Stimulated activated CD8-positive, alpha-beta memory T cell treated with anti-CD3 and anti-CD28 coated beads, Interleukin-4, amount 100 ng/mL, for 4 hours (primary cell): ENCODE measurements around the gene MGP.

Experiments
- DNase-seq, 2 donors: peaks; one replicate each; pipeline ENCODE4 v3.0.0-alpha.2; 2020; ENCODE audit warnings: low read depth in 2 of 2, low spot score in 1 of 2

Gene MGP

GRCh38 chr12:14885718-14886221, at the start of gene MGP:
MGP (minus strand) TSS chr12:14885854; CDS start chr12:14885791, 63 bp downstream.
- DNase-seq, result no peak

GRCh38 chr12:14935031-14935430, 49.4 kb upstream of the MGP start:
- DNase-seq, result no peak

GRCh38 chr12:14934511-14934910, 48.9 kb upstream of the MGP start:
- DNase-seq, result no peak

GRCh38 chr12:14931791-14932560, 46.3 kb upstream of the MGP start:
- no peak for DNase-seq

- DNase-seq, result no peak
These were observed 45.7 kb upstream of the MGP start for GRCh38 chr12:14931359-14931758.

- DNase-seq, result no peak
These were observed 44.6 kb upstream of the MGP start for GRCh38 chr12:14930299-14930698.

- no peak for DNase-seq
These were observed 43.3 kb upstream of the MGP start for GRCh38 chr12:14928931-14929330.

GRCh38 chr12:14927267-14927666, 41.6 kb upstream of the MGP start:
- no peak for DNase-seq

- DNase-seq, result no peak
These were observed 38.9 kb upstream of the MGP start for GRCh38 chr12:14924541-14924940.

- no peak for DNase-seq
These were observed 38.3 kb upstream of the MGP start for GRCh38 chr12:14923944-14924343.

- no peak for DNase-seq
These were observed 35.6 kb upstream of the MGP start for GRCh38 chr12:14921218-14921617.

GRCh38 chr12:14920475-14921126, 34.9 kb upstream of the MGP start:
- DNase-seq, result no peak

- no peak for DNase-seq
These were observed 33.8 kb upstream of the MGP start for GRCh38 chr12:14919455-14919854.

- DNase-seq, result no peak
These were observed 30.1 kb upstream of the MGP start for GRCh38 chr12:14915736-14916135.

GRCh38 chr12:14913381-14913781, 27.7 kb upstream of the MGP start:
- no peak for DNase-seq

- no peak for DNase-seq
These were observed 25.5 kb upstream of the MGP start for GRCh38 chr12:14911131-14911530.

- DNase-seq, result no peak
These were observed 24.6 kb upstream of the MGP start for GRCh38 chr12:14910090-14910915.

- DNase-seq, result no peak
These were observed 22.3 kb upstream of the MGP start for GRCh38 chr12:14907953-14908352.

- no peak for DNase-seq
These were observed 20.5 kb upstream of the MGP start for GRCh38 chr12:14906114-14906513.

- no peak for DNase-seq
These were observed 19.8 kb upstream of the MGP start for GRCh38 chr12:14905269-14906004.

GRCh38 chr12:14904854-14905253, 19.2 kb upstream of the MGP start:
- no peak for DNase-seq
